Stimulated activated CD8-positive, alpha-beta memory T cell treated with anti-CD3 and anti-CD28 coated beads, Interleukin-15, amount 100 ng/mL, for 48 hours (primary cell): ENCODE data around the gene INO80.

ENCODE experiments used
- DNase-seq, 2 donors: peaks; one replicate each; pipeline ENCODE4 v3.0.0-alpha.2; 2020; ENCODE audit warnings: low read depth in 2 of 2

The INO80 gene

GRCh38 chr15:40949756-40950207 is 166.3 kb downstream of the INO80 start:
- no peak for DNase-seq

DNA sequence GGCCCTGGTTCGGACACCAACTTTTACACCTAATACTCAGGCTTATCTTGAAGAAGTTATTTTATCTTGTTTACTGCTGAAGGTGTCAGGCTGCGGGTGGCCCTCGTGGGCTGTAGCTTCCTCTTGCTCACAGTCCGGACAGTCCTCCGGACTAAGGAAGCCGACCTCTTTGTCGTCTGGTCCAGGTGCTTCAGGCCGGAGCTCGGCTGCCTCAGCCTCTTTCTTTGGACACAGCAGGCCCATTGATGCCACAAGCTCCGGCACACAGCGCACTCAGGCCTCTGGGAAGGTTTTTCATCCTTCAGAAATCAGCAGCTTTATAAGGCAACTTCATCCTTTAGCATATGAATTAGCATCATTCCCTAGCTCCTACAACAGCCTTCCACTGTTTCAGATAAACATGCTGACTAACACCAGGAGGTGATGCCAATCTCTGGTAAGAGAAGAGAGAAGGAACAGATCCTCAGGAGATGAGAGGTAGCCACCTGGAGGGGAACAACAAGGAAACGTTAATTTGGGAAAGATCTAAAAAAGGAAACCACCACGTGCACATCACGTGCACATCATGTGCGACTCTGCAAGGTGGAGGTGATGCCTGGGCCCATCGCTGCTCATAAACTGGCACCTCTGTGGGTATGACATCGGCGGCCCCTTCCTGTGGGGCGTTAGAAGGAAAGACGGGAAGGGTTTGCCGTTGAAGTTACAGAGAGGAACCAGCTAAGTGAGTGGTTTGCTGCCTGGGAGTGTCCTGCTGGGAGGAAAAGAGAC is 167.2 kb downstream of the INO80 start:
- no peak for DNase-seq

- DNase-seq: no peak
These were observed 171.4 kb downstream of the INO80 start for GRCh38 chr15:40944510-40945296.

DNA sequence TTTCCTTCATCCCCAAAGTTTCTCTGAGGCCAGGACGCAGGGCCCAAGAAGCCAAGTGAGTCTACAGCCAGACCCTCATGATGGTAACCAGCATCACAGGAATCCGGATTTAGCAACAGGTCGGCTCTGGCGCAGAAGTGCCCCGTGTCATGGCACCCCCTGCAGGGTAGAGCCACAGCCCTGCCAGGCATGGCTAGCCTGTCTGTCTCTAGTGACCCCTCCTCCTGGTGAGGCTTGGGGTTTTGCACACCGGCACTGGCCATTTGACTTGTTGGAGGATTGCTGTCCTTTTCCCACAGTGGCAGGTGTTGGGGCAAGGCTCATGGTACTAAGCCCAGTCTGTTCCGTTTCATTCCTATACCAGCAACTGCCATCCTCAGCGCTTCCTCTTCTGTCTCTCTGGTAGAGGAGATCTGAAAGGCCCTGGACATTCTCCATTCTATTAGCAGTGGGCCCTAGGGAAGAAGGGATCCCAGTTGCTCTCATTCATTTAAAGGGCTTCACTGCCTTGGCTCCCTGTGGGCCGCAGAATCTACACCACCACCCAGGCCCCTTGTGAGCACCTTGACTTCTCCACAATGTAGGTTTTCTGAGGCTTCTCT is 172.2 kb downstream of the INO80 start:
- DNase-seq: no peak

- no peak for DNase-seq
These were observed 173.2 kb downstream of the INO80 start for GRCh38 chr15:40942878-40943277.

GRCh38 chr15:40942337-40942854 is 173.7 kb downstream of the INO80 start:
- no peak for DNase-seq

DNA sequence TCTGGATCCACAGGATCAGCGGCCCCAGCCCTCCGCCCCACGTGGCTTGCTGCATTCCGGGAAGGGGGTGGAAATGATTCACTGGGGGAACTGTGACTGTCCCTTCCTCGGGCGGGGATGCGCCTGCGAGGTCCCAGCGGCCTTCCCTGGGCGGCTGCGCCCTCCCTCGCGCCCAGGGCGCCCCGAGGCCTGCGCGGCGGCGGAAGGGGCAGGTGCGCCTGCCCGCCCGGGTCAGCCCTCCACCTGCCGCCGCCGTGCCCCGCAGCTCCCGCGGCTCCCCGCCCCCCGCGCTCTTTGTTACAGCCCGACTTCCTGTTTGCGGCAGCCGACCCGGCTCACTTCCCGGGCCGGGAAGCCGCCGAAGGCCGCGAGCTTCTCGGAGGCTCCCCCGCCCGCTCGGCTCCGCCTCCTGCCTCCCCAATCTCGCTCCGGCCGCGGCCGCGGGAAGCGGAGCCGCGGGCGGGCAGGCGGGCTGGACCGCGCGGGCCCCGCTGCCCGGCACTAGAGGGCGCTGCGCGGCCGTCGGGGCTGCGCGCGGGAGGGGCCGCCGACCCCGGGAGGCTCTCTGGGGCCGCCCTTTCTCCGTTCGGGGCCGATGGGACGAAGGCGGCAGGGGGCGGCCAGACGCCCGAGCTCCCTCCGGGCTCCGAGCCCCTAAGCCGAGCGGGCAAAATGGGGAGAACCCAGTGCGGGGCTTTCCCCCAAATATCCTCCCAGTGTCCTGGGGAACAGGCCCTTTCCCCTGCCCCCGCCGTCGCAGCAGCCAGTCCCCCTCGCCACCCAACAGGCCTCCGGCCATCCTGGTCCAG is 174.3 kb downstream of the INO80 start:
- peak; percentile 42 to 58 for DNase-seq

- DNase-seq: no peak
These were observed 175.0 kb downstream of the INO80 start for GRCh38 chr15:40941068-40941527.

DNA sequence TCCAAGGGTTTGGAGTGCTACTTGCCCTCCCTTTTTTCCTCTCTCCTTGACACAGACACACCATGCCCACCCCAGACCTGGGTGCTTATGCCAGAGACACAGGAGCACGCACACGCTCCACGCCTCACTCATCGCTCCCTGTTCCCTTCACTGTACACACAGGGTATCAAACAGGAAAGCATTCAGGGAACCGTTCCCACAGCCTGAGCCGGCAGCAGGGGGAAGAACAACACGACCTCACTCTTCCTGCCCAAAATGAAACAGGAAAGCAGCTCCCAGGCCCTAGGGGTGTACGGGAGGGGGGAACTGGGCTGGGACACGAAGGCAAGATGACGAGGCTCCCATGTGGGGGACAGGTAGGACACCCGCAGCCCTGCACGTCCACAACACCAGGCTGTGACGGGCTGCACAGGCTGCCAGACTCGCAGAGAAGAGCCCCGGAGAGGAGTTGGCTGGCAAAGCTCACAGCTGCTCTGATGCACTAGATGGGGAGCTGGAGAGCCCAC is 175.7 kb downstream of the INO80 start:
- DNase-seq: no peak

GRCh38 chr15:40938536-40938870 is 177.6 kb downstream of the INO80 start:
- no peak for DNase-seq

DNA sequence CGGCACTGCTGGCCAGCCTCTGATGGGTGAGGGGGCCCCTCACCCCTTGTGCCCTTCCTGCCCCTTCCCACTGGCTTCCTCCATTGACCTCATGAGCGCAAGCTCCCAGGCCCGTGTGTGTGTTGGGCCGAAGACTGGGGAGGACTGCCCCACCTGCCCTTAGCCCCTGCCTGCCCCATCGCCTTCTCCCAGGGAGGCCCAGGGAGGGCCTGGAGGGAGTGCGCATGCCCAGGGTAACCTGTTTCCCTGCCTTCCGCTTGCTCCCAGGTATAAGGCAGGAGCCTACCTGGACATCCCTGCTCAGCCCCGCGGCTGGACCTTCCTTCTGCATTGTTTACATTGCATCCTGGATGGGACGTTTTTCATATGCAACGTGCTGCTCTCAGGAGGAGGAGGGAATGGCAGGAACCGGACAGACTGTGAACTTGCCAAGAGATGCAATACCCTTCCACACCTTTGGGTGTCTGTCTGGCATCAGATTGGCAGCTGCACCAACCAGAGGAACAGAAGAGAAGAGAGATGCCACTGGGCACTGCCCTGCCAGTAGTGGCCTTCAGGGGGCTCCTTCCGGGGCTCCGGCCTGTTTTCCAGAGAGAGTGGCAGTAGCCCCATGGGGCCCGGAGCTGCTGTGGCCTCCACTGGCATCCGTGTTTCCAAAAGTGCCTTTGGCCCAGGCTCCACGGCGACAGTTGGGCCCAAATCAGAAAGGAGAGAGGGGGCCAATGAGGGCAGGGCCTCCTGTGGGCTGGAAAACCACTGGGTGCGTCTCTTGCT is 178.1 kb downstream of the INO80 start:
- DNase-seq: no peak

GRCh38 chr15:40936709-40937666 is 179.1 kb downstream of the INO80 start:
- DNase-seq: no peak

GRCh38 chr15:40936234-40936708 is 179.8 kb downstream of the INO80 start:
- DNase-seq: no peak

DNA sequence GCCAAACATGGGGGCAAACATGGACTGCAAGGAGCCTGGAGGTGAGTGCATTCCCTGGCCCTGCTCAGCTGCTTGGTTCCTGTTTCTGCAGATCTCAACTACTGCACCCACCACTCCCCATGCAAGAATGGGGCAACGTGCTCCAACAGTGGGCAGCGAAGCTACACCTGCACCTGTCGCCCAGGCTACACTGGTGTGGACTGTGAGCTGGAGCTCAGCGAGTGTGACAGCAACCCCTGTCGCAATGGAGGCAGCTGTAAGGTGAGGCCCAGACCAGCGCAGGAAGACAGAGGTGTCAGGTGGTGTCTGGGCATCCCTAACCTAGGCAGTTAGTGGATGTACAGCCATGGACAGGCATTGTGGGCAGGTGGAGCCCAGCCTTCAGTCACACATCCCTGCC is 181.6 kb downstream of the INO80 start:
- no peak for DNase-seq

DNA sequence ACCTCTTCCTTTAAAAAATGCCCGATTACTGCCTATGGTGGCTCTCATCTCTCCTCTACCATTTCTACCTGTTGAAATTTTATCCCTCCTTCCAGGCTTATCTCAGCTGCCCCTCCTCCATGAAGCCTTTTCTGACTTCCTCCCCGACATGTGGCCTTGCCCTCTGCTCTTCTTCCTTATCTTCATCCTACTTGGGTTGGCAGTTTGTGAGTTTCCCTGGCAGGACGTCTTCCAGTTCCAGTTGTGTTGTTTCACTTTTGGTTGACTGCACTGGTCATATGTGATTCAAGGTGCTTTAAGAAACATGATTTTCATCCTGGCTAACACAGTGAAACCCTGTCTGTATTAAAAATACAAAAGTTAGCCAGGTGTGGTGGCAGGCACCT is 182.6 kb downstream of the INO80 start:
- no peak for DNase-seq

DNA sequence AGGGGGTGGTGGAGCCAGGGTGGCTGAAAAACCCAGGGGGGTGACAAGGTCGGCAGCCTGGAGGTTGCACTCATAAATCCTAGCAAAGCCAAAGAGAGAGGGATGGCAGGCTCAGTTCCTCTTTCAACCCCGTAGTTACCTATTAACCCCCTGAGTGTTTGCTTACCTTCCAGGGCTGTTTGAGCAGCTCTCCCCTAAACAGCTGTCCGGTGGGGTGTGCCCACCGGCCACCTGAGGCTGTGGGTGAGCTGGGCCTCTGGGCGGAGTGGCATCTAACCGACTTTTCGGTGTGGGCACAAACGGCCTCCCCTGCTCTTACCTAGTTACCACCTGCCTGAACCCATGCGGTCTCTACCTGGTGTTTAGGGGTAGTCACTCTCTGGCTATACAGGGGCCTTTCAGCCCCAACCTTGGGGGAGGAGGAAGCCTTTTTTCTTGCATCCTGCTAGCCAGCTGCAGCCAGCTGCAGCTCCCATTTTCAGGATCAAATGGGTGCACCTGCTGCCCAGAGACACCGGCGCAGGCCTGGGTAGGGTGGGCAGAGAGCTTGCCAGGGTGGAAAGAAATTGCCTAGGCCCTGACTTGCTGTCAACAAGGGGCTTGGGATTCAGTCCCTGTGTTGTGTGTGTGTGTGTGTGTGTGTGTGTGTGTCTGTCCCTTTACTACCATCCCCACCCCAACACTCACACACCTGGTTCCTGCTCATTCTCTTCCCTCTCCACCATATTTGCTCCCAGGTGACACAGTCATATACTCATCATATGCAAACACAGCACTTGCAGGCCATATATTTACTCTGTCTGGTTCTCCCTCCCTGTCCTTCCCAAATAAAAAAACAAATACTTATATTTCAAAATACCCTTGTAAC is 183.2 kb downstream of the INO80 start:
- DNase-seq: no peak

DNA sequence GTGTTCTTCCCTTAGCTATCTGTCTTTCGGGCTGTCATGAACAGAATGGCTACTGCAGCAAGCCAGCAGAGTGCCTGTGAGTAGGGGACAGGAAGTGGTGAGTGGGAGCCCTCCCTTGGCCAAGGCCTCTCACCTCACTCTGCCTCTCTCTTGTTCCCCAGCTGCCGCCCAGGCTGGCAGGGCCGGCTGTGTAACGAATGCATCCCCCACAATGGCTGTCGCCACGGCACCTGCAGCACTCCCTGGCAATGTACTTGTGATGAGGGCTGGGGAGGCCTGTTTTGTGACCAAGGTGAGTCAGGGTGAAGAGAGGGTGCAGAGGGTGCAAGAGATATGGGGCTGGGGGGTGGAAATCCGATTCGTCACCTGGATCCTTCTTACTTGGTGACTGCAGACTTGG is 183.9 kb downstream of the INO80 start:
- no peak for DNase-seq
